Activated CD4-positive, CD25-positive, alpha-beta regulatory T cell treated with anti-CD3 and anti-CD28 coated beads, Interleukin-2, amount 50 U/mL, for 16 hours (primary cell): Measurements from ENCODE around the gene FKBP5.
"Not testable (repeated sequence)": the region's sequence is repeated elsewhere in the genome, so short reads cannot be mapped to it uniquely, and the experiment has no call there.

Experiments used
- DNase-seq: peaks from one replicate; pipeline ENCODE4 v3.0.0-alpha.2; 2020; ENCODE audit warnings: low read depth, low spot score

The FKBP5 gene

DNA sequence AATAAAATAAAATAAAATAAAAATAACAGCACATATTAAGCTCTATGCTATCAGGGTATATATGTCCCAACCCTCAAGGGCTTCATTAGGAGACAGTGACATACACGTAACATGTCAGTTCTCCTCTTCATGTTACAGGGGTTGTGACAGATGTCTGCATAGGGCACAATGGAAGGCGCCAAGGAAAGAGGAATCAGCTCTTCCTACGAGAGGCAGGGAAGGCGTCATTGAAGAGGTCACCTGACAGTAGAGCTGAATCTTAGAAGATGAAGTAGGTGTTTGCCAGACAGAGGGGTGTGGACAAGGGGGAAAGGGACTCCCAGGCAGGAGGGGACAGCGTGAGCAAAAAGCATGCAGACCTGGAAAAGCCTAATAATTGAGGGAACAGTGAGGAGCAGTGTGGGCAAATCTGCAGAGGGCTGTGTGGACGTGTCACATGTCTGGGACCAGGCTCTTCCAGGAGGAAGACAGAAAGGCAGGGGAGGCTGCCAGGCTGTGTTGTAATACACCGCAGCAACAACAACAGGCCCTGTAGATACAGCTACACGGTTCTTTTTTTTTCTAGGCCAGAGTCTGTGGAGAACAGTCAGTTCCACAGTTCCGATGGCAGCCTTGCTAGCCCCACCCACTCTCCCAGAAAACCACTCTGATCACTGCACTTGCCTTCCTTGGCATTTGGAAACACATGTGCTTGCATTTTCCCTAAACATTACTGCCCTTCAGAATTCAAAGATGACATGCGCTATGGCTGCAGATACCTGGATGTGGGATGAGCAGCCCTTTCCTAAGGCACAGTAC lies 2.5 kb upstream of the FKBP5 start:
- no peak for DNase-seq

DNA sequence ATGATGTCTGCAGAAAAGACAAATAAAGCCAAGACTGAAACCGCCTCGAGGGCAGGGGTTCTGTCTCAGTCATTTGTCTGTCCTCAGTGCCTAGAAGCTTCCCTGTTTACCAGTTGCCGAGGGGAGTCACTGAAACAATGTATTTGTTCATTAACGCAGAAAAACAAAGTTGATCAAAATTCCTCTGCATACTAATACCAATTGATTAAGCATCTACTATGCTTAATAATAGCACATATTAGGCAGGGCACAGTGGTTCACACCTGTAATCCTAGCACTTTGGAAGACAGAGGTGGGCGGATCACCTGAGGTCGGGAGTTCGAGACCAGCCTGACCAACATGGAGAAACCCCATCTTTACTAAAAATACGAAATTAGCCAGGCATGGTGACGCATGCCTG lies 1.8 kb upstream of the FKBP5 start:
- DNase-seq: no peak

DNA sequence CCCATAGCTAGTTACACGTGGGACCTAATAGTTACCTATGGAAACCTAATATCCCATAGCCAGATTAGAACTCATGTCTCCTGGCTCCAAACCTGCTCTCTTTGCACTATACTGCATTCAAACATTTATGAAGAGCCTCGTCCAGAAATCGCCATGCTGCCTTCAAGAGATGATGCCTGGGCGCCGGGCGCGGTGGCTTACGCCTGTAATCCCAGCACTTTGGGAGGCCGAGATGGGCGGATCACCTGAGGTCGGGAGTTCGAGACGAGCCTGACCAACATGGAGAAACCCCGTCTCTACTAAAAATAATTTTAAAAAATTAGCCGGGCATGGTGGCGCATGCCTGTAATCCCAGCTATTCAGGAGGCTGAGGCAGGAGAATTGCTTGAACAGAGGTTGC lies 1.3 kb upstream of the FKBP5 start:
- DNase-seq: not testable (repeated sequence)

DNA sequence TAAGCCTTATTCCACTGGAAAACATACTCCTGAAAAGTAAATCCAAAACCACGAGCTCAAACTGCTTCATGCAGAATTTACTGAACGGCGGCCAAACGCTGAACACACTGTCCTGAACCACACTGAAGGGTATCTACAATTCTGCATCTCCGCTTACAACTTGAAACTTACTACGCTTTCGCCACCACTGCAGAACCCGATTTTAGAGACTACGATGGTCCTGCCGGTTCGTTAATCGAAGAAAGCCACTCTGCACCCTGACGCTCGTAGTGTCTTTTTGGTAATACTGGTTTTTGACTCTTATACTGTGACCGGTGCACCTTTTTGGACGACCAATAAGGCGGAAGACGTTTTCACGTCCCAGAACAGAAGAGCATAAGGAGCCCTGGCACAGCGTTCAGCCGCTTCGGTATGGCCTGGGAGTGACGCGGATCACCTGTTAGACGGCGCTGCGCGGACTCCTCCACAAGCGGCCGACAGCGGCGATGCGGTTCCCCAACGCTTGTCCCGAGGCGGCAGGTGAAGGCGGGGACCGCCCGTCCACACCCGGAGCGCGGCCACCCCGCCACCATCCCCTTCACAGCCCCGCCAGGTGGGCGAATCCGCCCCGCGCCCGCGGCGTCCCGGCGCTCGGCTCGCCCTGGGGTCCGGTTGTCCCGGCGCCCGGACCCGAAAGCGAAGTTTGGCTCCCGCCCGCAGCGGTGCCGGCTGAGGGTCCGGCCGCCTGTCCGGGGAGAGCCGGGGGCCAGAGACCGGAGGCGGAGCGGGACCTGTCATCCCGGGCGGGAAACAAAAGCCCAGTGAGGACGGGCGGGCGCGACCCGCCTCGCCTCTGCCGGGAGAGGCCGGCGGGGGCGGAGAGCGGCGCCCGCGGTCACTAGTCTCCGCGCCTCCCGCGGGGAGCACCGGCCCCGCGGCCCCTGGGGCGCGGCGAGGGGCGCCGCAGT lies 784 bp downstream of the FKBP5 start:
- no peak for DNase-seq

DNA sequence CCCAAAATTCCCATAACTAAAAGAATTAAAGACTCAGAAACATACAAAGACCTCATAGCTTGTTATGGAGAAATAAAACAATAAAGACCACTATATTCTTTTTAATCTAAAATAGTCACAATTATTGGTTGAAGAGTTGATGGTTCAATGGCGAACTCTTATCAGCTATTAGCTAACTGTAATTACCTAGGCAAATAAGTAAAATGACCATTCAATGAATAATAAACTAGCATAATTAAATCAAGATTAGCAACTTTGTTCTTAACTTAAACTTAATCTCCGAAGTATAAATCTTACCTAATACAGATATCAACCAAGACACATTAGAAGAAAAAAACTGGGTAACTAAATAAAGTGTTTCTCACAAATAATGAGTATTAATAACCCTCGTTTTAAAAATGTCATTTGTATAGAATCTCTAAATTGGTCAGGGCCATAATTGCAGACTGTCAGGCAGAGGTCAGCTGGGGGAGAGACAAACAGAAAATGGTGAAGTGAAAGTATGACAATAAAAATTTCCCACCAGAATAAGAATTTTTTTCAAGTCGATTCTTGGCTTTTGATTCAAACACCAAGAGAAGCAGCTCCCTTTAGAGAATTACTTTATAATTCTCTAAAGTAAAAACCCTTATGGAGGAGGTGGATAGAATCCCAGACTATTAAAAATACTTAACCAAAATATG lies 1.7 kb downstream of the FKBP5 start:
- no peak for DNase-seq

DNA sequence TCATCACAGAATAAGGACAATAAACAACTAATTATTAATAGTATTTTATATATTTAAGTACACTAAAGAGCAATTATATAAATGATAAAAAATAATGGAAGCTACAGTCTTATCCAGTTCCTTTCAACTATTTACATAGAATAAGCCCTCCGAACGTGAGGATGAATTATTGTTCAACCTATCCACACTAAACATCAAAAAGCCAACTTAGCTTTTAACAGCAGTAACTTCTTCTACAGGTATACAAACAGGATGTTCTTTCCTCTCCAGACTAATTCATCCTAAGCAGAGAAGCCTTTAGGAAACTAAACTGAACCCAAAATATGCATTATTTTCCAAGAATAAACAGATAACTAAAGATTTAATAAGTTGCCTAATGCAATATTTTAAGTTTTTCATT lies 2.3 kb downstream of the FKBP5 start:
- no peak for DNase-seq

DNA sequence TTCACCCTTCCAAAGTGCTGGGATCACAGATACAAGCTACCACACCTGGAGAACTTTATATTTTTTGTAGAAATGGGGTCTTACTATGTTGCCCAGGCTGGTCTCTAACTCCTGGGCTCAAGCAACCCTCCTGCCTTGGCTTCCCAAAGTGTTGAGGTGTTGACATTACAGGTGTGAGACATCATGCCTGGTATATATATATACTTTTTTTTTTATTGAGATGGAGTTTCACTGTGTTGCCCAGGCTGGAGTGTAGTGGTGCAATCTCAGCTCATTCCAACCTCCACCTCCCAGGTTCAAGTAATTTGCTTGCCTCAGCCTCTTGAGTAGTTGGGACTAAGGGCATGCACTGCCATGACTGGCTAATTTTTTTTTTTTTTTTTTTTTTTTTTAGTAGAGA lies 5.4 kb downstream of the FKBP5 start:
- DNase-seq: no peak

DNA sequence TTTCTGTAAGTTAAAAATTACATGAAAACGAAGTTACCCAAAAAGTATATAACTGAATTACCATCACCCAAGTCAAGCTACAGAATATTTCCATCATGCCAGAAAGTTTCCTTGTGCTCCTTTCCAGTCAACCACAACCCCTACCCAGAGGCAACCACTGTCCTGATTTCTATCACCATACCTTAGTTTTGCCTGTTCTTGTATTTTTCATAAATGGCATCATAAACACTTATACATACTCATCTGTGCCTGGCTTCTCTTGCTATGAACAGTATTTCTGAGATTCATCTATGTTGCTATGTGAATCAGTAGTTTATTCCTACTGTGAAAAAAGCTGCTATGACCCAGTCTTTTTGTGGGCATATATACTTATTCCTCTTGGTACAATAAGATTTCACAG lies 7.4 kb downstream of the FKBP5 start:
- no peak for DNase-seq

DNA sequence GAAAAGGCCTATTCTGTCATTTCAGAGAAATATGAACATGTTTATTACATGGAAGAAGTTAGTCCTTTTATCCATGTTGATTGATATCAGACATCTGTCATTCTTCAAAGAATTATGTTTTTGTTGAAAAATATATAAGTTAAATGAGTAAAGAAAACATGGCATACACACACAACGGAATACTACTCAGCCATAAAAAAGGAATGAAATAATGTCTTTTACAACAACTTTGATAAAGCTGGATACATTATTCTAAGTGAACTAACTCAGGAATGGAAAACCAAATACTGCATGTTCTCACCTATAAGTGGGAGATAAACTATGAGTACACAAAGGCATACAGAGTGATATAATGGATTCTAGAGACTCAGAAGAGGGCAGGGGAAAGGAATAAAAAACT lies 9.3 kb downstream of the FKBP5 start:
- no peak for DNase-seq

DNA sequence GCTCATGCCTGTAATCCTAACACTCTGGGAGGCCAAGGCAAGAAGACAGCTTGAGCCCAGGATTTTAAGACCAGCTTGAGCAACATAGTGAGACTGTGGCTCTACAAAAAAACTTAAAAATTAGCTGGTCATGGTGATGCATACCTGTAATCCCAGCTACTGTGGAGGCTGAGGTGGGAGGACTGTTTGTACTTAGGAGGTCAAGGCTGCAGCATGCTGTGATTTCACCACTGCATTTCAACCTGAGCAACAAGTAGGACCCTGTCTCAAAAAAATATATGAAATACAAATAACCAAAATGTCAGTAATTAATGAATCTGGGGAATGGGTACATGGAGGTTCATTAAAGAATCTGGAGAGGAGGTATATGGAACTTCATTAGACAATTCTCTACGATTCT lies 9.9 kb downstream of the FKBP5 start:
- no peak for DNase-seq

DNA sequence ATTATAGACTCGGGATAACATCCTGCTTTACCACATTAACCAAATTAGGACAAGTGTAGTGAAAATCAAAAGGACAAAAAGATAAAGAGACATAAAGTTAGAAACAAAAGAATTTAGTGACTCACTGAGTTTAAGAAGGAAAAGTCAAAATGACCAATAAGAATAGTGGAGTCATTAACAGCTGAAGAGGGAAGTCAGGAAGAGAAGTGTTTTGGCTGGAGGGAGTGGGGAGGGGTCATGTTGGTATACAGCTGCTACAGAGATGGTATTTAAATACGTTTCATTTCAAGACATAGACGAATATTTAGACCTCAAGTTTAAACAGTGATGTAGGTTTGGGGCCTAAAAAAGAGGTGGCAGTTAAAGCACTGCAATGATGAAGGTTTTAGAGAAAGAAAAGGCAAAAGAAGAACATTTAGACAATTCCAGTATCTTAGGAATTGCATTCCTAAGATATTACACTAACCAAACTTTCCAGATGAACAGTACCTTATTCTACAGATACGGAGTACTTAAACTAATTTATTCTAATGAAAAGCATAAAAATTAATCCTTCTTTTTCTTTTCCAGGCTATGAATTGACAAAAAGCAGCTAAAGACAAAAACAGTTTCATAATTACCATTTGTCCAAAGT lies 10.6 kb downstream of the FKBP5 start:
- no peak for DNase-seq

DNA sequence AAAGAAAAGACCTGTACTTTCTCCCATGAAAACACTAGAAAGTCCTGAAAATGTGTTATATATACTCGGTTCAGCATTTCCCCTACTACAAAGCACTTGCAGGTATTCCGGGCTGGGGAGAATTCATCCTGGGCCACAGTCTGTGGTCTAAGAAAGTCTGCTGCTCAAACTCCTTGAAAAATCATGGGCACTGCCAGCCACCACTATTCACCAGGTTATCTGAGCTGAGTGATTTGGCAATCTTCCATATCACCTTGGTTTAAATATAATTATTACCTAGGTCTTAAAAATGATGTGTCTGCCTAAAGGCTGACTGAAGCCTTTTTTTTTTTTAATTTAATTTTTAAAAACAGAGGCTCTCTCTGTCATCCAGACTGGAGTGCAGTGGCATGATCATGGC lies 11.3 kb downstream of the FKBP5 start:
- DNase-seq: no peak

DNA sequence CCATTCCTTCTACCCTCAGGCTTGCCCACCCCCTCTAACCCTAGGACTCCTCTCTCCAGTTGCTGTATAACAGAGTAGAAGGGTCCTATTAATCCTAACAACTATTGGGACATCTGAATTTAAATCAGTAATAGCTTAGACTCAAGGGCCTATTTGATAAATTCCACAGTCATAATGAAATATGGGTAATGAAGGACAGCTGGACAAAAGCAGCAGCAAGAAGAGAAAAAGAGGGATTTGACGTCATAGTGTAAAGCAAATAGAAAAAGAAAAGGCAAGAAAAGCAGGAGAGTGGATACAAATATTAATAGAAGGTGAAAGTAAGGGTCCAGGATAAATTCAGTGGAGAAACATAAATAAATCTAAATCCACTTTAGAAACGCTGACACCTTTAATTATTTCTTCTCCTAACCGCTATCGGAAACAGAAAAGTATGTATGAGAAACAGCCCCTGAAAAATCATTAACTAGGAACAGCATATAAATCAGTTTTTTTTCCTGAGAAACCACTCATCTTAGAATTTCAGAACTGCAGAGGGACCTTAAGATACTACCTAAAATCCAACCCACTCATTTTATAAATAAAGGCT lies 12.8 kb downstream of the FKBP5 start:
- no peak for DNase-seq

DNA sequence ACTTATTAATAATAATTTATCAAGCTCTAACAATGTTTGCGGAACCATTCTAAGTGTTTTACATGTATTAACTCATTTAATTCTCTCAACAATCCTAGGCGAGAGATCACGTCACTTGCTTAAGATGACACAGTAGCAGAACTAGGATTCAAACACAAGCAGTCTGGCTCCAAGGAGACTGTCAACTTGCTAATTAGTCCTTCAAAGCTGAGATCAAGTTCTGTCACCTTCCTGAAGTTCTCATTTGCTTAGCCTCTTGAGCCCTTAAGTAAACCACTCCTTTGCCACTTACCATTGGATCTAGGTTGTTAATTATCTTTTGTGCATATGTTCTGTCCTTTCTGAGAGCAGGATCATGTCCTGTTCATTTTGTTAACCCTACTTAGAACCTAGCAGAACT lies 14.1 kb downstream of the FKBP5 start:
- DNase-seq: no peak

DNA sequence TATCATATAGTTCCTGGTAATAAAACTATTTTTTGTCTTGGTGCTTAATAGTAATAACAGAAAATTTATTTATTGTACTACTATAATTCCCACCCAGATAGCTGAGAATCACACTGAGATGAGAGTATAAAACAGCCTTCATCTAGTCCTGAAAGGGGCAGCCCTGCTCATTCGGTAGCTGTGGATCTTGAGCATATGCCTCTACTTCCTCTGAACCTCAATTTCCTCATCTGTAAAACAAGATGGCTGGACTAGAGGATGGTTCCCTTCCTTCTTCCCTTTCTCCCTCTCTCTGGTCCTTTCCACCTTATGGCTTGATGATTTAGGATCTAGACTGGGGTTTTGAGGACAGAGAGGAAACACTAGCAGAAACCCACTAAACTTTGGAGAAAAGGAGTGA lies 15.0 kb downstream of the FKBP5 start:
- DNase-seq: no peak

DNA sequence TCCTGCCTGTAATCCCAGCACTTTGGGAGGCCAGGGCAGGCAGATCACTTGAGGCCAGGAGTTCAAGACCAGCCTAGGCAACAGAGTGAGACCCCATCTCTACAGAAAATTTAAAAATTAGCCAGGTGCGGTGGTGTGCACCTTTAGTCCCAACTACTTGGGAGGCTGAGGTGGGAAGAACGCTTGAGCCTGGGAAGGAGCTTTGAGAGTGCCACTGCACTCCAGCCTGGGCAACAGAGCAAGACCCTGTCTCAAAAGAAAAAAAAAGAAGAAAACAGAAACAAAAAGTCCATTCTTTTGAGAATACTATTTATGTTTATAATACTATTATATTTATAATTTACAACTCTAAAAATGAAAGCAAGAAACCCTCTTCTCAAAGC lies 15.4 kb downstream of the FKBP5 start:
- DNase-seq: not testable (repeated sequence)

DNA sequence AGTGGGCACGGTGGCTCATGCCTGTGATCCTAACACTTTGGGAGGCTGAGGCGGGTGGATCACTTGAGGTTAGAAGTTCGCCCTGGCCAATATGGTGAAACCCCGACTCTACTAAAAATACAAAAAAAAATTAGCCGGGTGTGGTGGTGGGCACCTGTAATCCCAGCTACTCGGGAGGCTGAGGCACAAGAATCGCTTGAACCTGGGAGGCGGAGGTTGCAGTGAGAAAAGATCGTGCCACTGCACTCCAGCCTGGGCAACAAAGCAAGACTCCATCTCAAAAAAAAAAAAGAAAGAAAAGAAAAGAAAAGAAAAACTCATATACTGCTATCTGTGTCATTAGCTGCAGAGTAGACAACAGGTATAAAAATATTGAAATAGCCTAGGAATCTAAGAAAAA lies 18.3 kb downstream of the FKBP5 start:
- DNase-seq: not testable (repeated sequence)

DNA sequence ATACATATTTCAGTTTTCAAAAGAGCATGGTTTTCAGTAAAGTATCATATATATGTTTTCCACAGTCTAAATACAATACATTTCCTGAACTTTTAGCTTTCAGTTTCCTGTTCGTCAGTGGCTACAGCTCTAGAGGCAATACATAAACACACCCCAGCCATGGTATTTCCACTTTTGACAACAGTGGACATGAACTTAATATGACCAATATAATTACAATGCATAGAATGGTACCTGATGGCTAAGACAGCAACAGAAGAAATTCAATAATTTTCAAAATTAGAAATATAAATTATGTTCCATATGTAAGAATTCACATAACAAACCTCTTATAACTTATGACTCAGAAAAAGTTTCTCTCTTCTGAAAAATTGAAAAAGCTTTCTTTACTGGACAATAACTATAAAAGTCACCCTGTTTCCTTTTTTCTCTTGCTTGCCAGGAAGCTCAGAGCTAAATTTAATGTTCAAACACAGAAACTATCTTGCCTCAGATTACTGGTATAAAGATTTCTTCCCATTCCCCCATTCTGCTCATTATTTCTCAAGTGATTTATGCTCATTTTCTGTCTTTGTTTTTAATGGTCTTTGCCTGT lies 19.2 kb downstream of the FKBP5 start:
- DNase-seq: no peak

DNA sequence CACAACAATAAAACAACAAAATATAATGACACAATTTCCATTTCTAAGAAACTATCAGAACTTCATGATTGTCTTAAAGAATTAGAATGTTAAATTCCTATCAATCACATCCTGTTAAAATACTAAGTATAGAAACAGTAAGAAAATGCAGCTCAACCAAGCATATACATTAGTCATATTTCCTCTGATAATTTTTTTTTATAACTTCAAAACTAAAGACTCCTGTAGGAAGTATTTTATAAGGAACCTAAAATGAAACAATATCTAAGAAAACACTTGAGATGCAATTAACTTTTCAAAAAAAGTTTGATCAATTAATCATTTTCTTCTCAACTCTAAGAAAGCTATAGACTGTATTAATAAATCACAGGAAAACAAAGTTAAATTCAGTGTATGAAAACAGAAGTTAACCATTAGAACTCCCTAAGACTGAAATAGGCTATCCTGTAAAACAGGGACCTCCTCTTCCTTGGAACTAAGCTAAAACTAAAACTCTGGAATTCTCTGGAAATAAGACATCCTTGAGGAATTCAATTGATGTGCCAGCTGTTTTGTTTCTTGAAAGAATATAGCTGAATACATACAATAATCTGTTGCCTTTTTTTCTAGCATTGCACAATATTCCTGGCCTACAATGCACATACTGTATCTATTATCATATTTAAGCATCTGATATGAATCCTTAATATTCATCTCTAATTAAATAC lies 19.8 kb downstream of the FKBP5 start:
- DNase-seq: no peak

DNA sequence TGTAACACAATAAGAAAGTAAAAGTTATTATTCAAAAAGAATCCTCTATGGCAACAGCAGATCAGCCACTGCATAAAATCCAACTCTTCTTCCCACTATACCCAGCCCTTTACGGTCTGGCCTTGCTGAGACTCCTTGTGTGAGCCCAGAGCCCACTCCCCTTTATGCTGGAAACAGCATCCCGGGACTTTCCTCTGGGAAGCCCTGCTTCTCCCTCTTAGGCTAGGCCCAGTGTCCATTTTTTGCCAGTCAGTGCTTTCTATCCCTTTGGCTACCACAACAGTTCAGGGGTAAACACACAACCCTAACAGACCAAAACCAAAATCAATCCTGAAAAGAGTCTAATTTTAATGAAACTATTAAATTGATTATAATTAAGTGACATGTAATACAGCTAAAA lies 20.6 kb downstream of the FKBP5 start:
- DNase-seq: no peak
